HG03342 (cell line): ENCODE measurements around the gene NEUROG2.

ENCODE experiments used
- ATAC-seq: cut with Tn5 transposase; IDR thresholded peaks from one replicate; pipeline ENCODE4 v1.9.1; 2021; ENCODE audit warnings: mild to moderate bottlenecking, moderate library complexity; ENCODE audit not compliant: unreplicated experiment

Gene NEUROG2

GRCh38 chr4:112521123-112522023 is 5.4 kb upstream of the NEUROG2 start:
- ATAC-seq: peak; percentile 15

DNA sequence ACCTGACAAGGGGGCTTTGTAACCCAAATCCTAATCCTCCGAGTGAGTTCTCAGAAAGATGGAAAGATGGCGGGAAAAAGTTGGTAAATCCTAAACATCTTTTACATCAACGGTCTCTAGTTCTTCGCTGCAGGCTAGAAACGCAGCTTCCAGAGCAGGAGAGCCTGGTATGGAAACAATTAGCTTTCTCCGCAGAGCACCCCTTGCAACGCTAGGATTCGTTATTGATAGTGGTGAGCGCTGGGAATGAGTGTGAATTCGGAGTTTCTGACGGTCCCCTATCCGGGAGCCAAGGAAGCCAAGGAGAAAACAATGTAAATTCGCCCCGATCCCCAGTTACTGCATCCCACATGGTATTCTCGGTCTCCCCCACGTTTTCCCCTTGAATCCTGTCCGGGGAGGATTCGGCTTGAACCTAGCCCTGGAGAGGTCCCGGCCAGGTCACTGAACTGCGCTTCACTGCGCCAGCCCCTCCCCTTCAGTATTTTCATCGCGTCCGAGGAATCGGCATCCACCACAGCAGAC is 4.7 kb upstream of the NEUROG2 start:
- no peak for ATAC-seq

DNA sequence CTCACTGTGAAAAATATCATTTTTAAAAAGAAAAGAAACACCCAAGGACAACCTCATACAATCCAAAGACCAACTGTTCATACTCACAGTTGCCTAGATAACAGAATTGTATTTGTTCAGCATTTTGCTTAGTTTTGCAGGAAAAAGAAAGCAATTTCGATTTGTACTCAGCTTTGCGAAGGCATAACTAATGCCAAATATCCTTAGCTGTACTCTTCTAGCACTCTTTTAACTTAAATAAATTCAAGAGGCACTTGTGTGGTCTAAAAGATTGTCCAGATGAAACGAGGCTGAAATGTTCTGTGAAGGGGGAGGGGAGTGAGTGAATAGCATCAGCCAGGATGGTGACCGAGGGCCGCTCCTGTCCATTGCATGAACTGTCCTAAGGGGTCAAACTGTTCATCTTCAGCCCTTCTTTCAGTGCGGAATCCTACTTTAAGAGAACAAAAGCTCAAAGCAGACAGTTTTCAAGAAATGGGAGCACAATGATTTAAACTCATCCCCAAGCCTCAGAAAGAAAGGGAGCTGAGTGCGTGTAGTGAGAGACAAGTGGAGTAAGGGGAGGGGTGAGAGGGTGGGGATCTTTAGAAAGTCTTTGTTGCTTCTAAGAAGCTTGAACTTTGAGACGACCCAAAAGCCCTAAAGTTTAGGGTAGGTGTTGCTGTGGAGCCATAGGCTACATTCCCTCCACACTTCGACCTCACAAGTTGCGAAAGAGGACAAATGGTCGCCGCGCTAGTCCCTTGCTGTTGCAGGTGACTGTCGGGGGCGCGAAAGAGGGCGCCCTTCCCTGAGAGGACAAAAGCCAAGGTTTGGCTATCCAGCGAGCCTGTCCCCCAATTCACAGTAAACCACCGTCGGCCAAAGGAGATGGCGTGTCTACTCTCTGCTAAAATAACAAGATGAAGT is 4.0 kb upstream of the NEUROG2 start:
- no peak for ATAC-seq

GRCh38 chr4:112518675-112519074 is 2.7 kb upstream of the NEUROG2 start:
- ATAC-seq: no peak

- no peak for ATAC-seq
Observed at GRCh38 chr4:112517911-112518310, 1.9 kb upstream of the NEUROG2 start.

- peak; percentile 27 for ATAC-seq
Observed at GRCh38 chr4:112517067-112517634, 1.2 kb upstream of the NEUROG2 start.

GRCh38 chr4:112516471-112517066 is 589 bp upstream of the NEUROG2 start:
- ATAC-seq: peak; percentile 19

DNA sequence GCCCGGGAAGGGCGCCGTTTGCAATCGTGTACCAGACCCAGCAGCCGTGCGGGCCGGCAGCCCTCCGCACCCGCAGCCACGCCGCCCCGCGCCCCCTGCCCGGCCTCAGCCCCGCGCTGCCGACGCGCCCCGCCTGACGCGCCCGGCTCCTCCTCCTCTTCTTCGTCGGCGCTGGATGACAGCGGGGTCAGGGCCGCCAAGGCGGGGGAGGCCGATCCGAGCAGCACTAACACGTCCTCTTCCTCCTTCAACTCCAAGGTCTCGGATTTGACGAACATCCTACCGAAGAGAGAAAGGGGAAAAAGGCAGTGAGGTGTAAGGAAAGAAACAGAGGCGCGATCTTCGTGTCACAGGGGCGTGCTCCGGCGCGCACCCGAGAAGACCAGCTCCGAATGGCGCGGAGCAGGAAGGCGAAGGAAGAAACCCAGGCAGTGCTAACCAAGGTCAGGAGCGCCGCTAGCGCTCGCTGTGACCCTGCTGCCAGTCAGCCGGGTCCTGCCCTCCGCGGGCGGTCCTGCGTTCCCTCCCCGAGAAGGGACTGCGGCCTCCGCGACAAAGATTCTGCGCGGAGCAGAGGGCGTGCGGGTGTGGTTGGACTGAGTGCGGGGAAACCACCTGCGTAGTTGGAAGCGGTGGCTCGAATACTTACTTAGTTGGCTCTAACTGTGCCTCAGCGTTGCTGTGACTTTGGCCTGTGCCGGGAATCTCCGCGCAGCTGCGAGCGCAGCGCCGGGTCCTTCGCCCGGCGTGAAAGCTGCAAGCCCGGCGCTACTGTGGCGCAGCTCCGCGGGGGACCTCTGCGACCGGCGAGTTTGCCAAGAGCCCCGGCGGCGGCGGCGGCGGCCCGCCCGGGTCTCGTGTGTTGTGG is 548 bp downstream of the NEUROG2 start:
- ATAC-seq: peak; percentile 30

GRCh38 chr4:112514647-112515197 is 1.3 kb downstream of the NEUROG2 start:
- ATAC-seq: peak; percentile 15

DNA sequence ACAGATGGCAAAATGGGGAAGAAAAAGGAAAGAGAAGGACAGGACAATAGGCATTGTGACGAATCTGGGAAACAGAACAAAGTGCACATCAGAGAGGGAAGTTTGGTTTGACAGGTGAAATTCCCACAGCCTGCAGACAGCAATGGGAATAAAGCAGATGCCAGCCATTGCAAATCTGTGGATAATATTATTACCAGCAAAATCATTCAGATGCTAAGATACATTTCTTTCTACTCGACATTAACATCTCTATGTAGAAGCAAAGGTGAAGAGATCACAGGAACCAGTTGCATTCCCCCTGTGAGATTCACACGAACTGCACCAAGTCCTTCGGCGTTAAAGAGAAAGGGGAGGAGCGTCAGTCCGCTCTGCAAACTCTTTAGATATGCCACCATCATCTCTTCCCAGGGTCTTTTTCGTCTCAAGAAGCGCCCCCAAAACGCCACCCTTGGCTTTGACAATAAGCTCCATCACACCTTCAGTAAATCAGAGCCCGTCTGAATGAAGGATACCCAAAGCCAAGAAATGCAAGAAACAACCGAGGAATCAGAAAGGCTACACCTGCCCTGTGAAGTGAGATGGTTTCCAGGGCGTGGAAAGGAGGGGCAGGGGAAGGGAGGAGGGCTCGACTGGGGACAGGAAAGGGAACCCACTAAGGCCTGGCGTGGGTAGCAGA is 1.9 kb downstream of the NEUROG2 start:
- peak; percentile 22 for ATAC-seq

DNA sequence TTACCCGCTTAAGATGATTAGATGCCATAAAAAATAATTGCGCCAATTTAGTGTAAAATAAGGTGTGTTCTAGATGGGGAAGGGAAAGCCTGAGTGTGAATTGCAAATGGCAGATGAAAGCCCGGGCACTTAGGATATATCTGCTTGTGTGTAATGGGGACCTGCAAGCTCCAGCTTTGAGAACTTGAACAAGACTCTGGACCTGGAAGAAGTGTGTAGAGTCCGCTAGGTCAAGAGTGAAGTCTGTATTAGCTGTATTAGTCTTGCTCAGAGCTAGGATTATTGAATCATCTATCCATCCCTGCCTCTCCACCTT is 4.2 kb downstream of the NEUROG2 start:
- ATAC-seq: no peak

- no peak for ATAC-seq
Observed at GRCh38 chr4:112511093-112511802, 4.7 kb downstream of the NEUROG2 start.

DNA sequence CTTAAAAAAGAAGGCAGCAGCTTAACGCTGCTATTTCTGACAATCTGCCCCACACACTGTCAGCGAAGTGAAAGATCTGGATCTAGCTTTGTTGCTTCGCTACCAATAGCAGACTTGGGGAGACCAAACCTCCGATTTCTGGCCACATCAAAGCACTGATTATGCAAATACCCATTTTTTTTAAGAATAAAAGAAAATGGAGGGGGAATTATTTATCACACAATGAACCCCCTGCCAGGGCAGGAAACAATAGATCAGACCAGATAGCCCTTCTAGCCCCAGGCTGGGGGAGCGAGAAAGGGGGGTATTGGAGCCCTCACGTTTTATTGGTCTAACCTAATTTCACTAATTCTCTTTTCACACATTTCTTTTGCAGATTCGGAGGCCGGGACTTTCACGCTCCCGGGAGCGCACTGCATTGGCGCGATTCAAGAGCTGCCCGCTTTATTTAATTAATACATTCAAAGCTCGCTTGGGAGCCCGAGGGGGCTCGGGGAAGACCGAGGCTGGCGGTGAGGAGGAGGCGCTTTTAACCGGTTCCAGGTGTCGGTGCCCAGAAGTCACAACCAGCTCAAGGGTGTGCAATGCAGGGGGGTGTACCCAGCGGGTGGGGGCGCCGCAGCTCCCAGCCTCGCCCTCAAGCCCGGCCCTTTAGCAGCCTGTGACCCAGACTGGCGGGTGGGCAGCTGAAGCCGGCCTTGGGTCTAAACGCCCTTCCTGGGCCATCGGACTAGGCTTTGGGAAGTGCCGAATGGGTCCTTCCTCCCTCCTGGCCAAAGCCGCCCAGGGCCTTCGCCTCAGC is 5.5 kb downstream of the NEUROG2 start:
- ATAC-seq: no peak

GRCh38 chr4:112509243-112510141 is 6.5 kb downstream of the NEUROG2 start:
- ATAC-seq: no peak

DNA sequence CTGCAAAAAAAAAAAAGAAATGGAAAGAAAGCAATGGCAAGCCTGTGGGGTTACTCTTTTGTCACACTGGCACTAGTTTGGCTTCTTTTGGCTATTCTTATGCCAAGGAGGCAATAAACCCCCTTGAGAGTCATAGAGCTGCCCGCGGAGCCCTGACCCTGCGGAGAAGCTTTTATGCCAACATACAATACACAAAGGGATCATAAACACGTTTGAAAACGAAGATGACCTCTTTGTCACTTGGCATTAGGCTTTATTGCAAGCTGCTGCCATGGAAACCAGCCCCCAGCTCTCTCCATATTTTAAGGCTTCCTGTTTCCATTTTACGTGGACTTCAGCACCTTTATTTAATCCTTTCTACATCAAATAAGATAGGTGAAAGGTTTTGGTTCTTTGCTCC is 7.6 kb downstream of the NEUROG2 start:
- ATAC-seq: no peak

DNA sequence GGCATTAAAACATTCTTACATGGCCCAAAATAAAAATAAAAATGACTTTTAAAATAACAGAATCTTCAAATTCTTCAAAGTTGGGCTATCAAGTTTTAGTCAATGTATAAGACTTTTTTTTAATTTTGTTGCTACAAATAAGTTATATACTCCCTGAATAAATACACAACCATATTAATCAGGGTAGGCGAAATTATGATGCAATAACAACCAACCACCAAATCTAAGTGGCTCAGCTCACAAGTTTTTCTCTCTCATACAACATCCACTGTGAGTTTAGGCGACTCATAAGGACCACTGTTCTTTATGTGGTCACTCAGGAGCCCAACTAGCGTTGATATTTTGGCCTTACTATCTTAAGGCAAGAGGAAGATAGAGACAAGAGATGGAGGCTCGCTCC is 11.2 kb downstream of the NEUROG2 start:
- no peak for ATAC-seq

DNA sequence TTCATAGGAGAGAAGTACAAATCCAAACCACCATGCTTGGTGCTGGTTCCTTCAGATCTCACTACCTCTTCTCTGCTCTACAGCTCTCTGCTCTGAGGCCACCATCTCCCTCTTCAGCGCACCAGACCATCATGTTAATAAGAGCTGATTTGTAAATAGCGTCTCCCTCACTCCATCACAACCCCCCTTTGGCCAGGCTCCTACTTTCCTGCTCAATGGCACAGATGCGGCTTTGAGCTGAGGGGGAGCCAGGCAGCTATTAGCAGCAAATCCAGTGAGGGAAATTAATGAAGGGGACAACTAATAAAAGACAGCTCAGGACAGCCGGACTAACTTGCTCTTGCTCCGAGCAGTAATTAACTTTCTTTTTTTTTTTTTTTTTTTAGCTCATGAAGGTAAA is 13.1 kb downstream of the NEUROG2 start:
- ATAC-seq: no peak
